Breast epithelium (tissue), 4 donors: ENCODE measurements around the gene GNLY. TPM values are rescaled to one million over a fixed set of nuclear protein-coding genes. Genes with fewer than 3 reads are reported as not detected.
"Not testable (repeated sequence)": the region's sequence is repeated elsewhere in the genome, so short reads cannot be mapped to it uniquely, and the experiment has no call there.

Experiments
- DNase-seq, 2 donors: peaks; one replicate each; pipeline ENCODE4 v3.0.0-alpha.2; 2019; ENCODE audit warnings: low spot score in 2 of 2
- H3K27ac ChIP-seq, 2 donors: fragments of 200-600 bp; sonication (generic) in 1 of 2; one replicate each; pipeline ENCODE4 v1.5.1; 2016 to 2019; ENCODE audit warnings: mild to moderate bottlenecking in 1 of 2
- H3K27me3 ChIP-seq, 2 donors: fragments of 200-600 bp; sonication (generic) in 1 of 2; one replicate each; pipeline versions ENCODE4 v1.5.1 to v1.6.0; 2017 to 2019; ENCODE audit warnings: control low read depth in 1 of 2, mild to moderate bottlenecking in 1 of 2
- H3K36me3 ChIP-seq: fragments of 200-600 bp; one replicate; pipeline ENCODE4 v1.5.1; 2019
- H3K4me1 ChIP-seq, 2 donors: fragments of 200-600 bp; sonication (generic); one replicate each; pipeline ENCODE4 v1.5.1; 2016 to 2019; ENCODE audit warnings: control low read depth in 1 of 2
- H3K4me3 ChIP-seq, 3 donors: fragments of 200-600 bp; sonication (generic); 1 replicate in 2 of 3; 2 replicates in 1 of 3; pipeline ENCODE4 v1.5.1; 2016 to 2019; ENCODE audit warnings: mild to moderate bottlenecking in 3 of 3, moderate library complexity in 2 of 3
- H3K9me3 ChIP-seq, 2 donors: fragments of 200-600 bp; sonication (generic) in 1 of 2; one replicate each; pipeline ENCODE4 v1.5.1; 2016 to 2019; ENCODE audit warnings: control low read depth in 1 of 2
- POLR2A ChIP-seq: fragments of 450-650 bp; IDR thresholded peaks from one replicate; pipeline ENCODE4 v1.6.1; 2016; ENCODE audit warnings: antibody characterized with exemption, mild to moderate bottlenecking, moderate library complexity
- POLR2AphosphoS5 ChIP-seq, 3 donors: sonication (generic); formaldehyde crosslinking; IDR thresholded peaks; one replicate each; pipeline ENCODE4 v1.6.1; 2017; ENCODE audit warnings: antibody characterized with exemption in 3 of 3
- intact Hi-C: fragments of 100-400 bp; cut with DNase I; formaldehyde crosslinking; loops from one replicate; pipeline ENCODE4 v1.15.1; 2023; ENCODE audit warnings: low total_unique reads
- total RNA-seq, 3 donors: library from RNA; depleted of rRNA; stranded (reverse); fragments of >200 nt; gene quantifications; one replicate each; pipeline ENCODE4 v1.1.0, GENCODE V29; 2016
- TF ChIP-seq, protein P1 (sequence below), 3 donors: fragments of 450-650 bp; IDR thresholded peaks; one replicate each; pipeline ENCODE4 v1.5.1; 2016 to 2017; ENCODE audit warnings: antibody characterized with exemption in 3 of 3, mild to moderate bottlenecking in 3 of 3, moderate library complexity in 3 of 3

GNLY gene
- total RNA-seq, 3 donors from 2014 or later, result 2.0 to 2.6 (median 2.1) TPM

DNA sequence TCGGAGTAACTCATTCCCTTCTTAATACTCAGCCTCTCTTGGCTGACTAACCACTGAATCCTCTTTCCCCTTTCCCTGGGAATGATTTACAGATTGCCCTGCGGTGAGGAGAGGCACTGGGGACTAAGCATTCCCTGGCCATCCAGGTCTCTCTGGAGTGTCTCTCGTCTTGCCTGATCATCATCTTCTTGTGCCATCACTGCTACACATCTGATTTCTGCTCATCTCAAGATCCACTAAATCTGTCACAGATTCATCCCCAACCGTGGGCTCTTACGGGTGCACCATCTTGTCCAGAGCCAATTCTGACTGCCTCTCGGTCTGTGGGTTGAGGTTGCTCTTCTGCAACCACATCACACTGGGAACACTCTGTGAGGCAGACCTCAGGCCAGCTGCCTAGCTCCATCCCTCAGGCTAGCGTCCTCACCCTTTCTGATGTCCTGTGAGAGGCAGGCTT is 38.2 kb upstream of the GNLY start:
- Histone ChIP-seq H3K36me3 (no peaks in the 10 kb centered on the region), H3K27me3 (no peaks in the 10 kb centered on the region), H3K4me1 (no peaks in the 10 kb centered on the region), H3K9me3 (no peaks in the 10 kb centered on the region), H3K27ac (no peak overlapping the region), H3K4me3 (no peak overlapping the region)
- no peak for TF ChIP-seq POLR2AphosphoS5 (IDR thresholded peaks at IDR 0.05)
- DNase-seq, result no peak
- intact Hi-C loops, result no loop called here

GRCh38 chr2:85656468-85656867 is 37.7 kb upstream of the GNLY start:
- intact Hi-C loops, result no loop called here

DNA sequence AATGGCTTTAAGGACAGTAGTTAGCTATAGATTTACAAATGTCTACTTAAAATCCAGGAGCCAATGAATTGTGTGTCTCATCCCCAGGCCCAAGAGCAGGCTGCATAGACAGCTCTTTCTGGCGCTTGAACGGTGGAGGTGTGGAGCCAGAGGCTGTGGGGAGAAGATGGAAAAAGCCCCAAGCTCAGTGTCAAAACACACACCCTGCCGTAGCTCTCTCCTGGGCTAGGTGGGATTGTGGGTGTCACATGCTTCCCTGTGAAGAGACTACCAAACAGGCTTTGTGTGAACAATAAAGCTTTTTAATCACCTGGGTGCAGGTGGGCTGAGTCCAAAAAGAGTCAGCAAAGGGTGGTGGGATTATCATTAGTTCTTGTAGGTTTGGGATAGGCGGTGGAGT is 36.8 kb upstream of the GNLY start:
- H3K36me3 ChIP-seq, intact Hi-C loops, H3K4me1 ChIP-seq, H3K4me3 ChIP-seq, DNase-seq, H3K27me3 ChIP-seq, H3K9me3 ChIP-seq, H3K27ac ChIP-seq: not testable (repeated sequence)

More at GRCh38 chr2:85656468-85656867, 37.7 kb upstream of the GNLY start:
- Histone ChIP-seq H3K27me3 (no peaks in the 10 kb centered on the region), H3K4me1 (no peaks in the 10 kb centered on the region), H3K27ac (no peak overlapping the region), H3K9me3 (no peaks in the 10 kb centered on the region), H3K4me3 (no peak overlapping the region), H3K36me3 (no peaks in the 10 kb centered on the region)
- TF ChIP-seq POLR2A (no peak), POLR2AphosphoS5 (IDR thresholded peaks at IDR 0.05) (no peak)
- TF ChIP-seq, protein P1, sequence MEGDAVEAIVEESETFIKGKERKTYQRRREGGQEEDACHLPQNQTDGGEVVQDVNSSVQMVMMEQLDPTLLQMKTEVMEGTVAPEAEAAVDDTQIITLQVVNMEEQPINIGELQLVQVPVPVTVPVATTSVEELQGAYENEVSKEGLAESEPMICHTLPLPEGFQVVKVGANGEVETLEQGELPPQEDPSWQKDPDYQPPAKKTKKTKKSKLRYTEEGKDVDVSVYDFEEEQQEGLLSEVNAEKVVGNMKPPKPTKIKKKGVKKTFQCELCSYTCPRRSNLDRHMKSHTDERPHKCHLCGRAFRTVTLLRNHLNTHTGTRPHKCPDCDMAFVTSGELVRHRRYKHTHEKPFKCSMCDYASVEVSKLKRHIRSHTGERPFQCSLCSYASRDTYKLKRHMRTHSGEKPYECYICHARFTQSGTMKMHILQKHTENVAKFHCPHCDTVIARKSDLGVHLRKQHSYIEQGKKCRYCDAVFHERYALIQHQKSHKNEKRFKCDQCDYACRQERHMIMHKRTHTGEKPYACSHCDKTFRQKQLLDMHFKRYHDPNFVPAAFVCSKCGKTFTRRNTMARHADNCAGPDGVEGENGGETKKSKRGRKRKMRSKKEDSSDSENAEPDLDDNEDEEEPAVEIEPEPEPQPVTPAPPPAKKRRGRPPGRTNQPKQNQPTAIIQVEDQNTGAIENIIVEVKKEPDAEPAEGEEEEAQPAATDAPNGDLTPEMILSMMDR (IDR thresholded peaks at IDR 0.05), result no peak
- no peak for DNase-seq

DNA sequence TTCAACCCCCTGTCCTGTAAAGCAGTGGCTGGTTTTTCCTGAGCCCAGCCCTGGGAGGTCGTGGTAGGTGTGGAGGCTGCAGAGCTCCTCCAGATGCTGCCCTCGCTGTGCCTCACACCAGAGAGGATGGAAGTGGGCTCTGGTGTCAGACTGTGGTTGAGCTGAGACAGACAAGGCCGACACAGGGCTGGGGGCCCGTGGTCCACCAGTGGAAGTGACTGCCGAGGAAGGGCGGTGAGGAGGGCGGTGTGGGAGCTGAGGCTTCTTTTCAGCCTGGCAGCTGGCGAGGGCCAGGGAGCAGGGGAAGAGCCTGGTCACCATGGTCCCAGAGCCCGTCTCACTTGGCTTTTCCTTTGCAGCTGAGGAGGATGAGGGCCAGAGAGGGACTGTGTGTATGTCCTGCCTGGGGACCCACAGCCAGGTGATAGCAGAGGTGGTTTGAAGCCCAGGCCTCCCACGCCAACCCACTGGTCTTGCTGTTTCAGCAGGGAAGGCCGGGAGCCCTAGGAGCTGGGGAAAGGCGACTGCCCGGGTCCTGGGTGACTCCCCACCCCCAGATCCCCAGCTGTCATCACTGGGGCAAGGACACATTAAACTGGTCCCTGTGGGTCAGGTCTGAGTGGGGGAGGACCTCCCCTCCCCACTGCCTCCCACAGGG is 34.7 kb upstream of the GNLY start:
- DNase-seq, result no peak
- Histone ChIP-seq H3K4me3 (no peak overlapping the region), H3K27ac (no peak overlapping the region), H3K9me3 (no peaks in the 10 kb centered on the region), H3K36me3 (no peaks in the 10 kb centered on the region), H3K27me3 (no peaks in the 10 kb centered on the region), H3K4me1 (no peaks in the 10 kb centered on the region)
- no peak for TF ChIP-seq POLR2A
- TF ChIP-seq, protein P1 (IDR thresholded peaks at IDR 0.05), result no peak
- no peak for TF ChIP-seq POLR2AphosphoS5 (IDR thresholded peaks at IDR 0.05)
- intact Hi-C loops, result no loop called here

GRCh38 chr2:85660301-85660700 is 33.9 kb upstream of the GNLY start:
- H3K9me3 ChIP-seq, H3K4me1 ChIP-seq, H3K27ac ChIP-seq, H3K27me3 ChIP-seq, H3K36me3 ChIP-seq, H3K4me3 ChIP-seq, DNase-seq, intact Hi-C loops: not testable (repeated sequence)

DNA sequence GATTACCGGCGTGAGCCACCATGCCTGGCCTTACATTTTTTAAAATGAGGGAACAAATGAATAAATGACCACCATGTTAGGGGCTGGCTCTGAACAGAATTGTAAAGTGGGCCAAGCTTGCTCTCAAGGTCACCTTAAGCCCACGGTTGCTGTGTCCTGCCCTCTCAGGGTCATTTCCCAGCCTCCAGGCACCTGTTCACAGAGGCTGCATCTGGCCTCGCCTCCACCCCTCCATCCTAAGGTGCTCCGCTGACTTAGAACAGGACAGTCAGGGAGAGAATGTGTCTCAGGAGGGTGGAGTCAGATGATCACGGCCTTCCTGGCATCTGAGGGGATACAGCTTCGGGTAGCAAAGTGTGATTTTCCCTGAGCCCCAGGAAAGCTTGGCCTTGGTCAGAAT is 33.4 kb upstream of the GNLY start:
- no peak overlapping the region for H3K4me3 ChIP-seq
- intact Hi-C loops, result no loop called here
- H3K27ac ChIP-seq, result peak overlapping the region in 1 of 2 donors; percentile 71
- H3K27me3 ChIP-seq, result no peaks in the 10 kb centered on the region
- DNase-seq, result no peak
- no peaks in the 10 kb centered on the region for H3K9me3 ChIP-seq
- H3K4me1 ChIP-seq, result no peaks in the 10 kb centered on the region
- TF ChIP-seq POLR2AphosphoS5 (IDR thresholded peaks at IDR 0.05) (no peak), POLR2A (no peak)
- TF ChIP-seq, protein P1 (IDR thresholded peaks at IDR 0.05), result no peak
- H3K36me3 ChIP-seq, result no peaks in the 10 kb centered on the region
